Activated naive CD8-positive, alpha-beta T cell treated with anti-CD3 and anti-CD28 coated beads, Interleukin-2, amount 10 ng/mL, durations not matched to agents 7 days and 5 days (primary cell): ENCODE measurements around the gene KCNJ18. TPM values are rescaled to one million over a fixed set of nuclear protein-coding genes. Genes with fewer than 3 reads are reported as not detected.
"Not testable (repeated sequence)": the region's sequence is repeated elsewhere in the genome, so short reads cannot be mapped to it uniquely, and the experiment has no call there.

Source experiments
- ATAC-seq: fragments of 150-1000 bp; cut with Tn5 transposase; one replicate; pipeline ENCODE4 v1.10.0; 2021; ENCODE audit warnings: low read depth, moderate library complexity
- POLR2A ChIA-PET: fragments of 350-600 bp; sonication (Branson Sonifier 250); formaldehyde crosslinking; loops from one replicate; lab custom pipeline; 2021; ENCODE audit warnings: antibody characterized with exemption; lab: Charles Lee
- DNase-seq: peaks from one replicate; pipeline ENCODE4 v3.0.0; 2021
- H3K27ac Mint-ChIP-seq: one replicate; pipeline ENCODE4 v1.8.0; 2022; ENCODE audit warnings: mild to moderate bottlenecking, mixed read lengths
- H3K27me3 Mint-ChIP-seq: one replicate; pipeline ENCODE4 v1.8.0; 2022; ENCODE audit warnings: mild to moderate bottlenecking, moderate library complexity, mixed read lengths
- H3K36me3 Mint-ChIP-seq: one replicate; pipeline ENCODE4 v1.8.0; 2021; ENCODE audit warnings: mild to moderate bottlenecking, mixed read lengths
- H3K4me1 Mint-ChIP-seq: one replicate; pipeline ENCODE4 v1.8.0; 2021; ENCODE audit warnings: mixed read lengths
- H3K4me3 Mint-ChIP-seq: one replicate; pipeline ENCODE4 v1.8.0; 2022; ENCODE audit warnings: mild to moderate bottlenecking, moderate library complexity, mixed read lengths
- H3K9me3 Mint-ChIP-seq: one replicate; pipeline ENCODE4 v1.8.0; 2021; ENCODE audit warnings: mixed read lengths
- total RNA-seq, 2 experiments: library from RNA; stranded (reverse); gene quantifications; one replicate each; pipeline ENCODE4 v1.2.3, GENCODE V29; 2021

KCNJ18 gene
- total RNA-seq, 2 experiments from 2014 or later = not detected

- H3K27me3 Mint-ChIP-seq, ATAC-seq, POLR2A ChIA-PET, H3K36me3 Mint-ChIP-seq, H3K27ac Mint-ChIP-seq, DNase-seq, H3K4me3 Mint-ChIP-seq, H3K4me1 Mint-ChIP-seq, H3K9me3 Mint-ChIP-seq: not testable (repeated sequence)
These were observed 15.6 kb downstream of the KCNJ18 start for GRCh38 chr17:21707711-21708611.

GRCh38 chr17:21708612-21709535, 16.6 kb downstream of the KCNJ18 start:
- H3K9me3 Mint-ChIP-seq, H3K27ac Mint-ChIP-seq, H3K4me3 Mint-ChIP-seq, H3K4me1 Mint-ChIP-seq, H3K36me3 Mint-ChIP-seq, DNase-seq, ATAC-seq, POLR2A ChIA-PET, H3K27me3 Mint-ChIP-seq: not testable (repeated sequence)

GRCh38 chr17:21709994-21710393, 17.7 kb downstream of the KCNJ18 start:
- H3K27ac Mint-ChIP-seq, ATAC-seq, H3K4me1 Mint-ChIP-seq, H3K36me3 Mint-ChIP-seq, H3K4me3 Mint-ChIP-seq, H3K27me3 Mint-ChIP-seq, DNase-seq, H3K9me3 Mint-ChIP-seq, POLR2A ChIA-PET: not testable (repeated sequence)

GRCh38 chr17:21710486-21710885, 18.2 kb downstream of the KCNJ18 start:
- H3K27me3 Mint-ChIP-seq, DNase-seq, POLR2A ChIA-PET: not testable (repeated sequence)

GRCh38 chr17:21711182-21711581, 18.9 kb downstream of the KCNJ18 start:
- ATAC-seq (no peak), DNase-seq (no peak)
- H3K4me1 Mint-ChIP-seq = no peaks in the 10 kb centered on the region
- H3K9me3 Mint-ChIP-seq = no peaks in the 10 kb centered on the region
- no peak overlapping the region for H3K4me3 Mint-ChIP-seq
- no peak overlapping the region for H3K27ac Mint-ChIP-seq
- POLR2A ChIA-PET = no interaction called here
- H3K27me3 Mint-ChIP-seq = no peaks in the 10 kb centered on the region
- H3K36me3 Mint-ChIP-seq = no peaks in the 10 kb centered on the region

More at GRCh38 chr17:21710486-21710885, 18.2 kb downstream of the KCNJ18 start:
- H3K27ac Mint-ChIP-seq, H3K4me3 Mint-ChIP-seq, ATAC-seq, H3K4me1 Mint-ChIP-seq, H3K36me3 Mint-ChIP-seq, H3K9me3 Mint-ChIP-seq: not testable (repeated sequence)

- H3K4me1 Mint-ChIP-seq, H3K36me3 Mint-ChIP-seq, H3K4me3 Mint-ChIP-seq, H3K27me3 Mint-ChIP-seq, POLR2A ChIA-PET, DNase-seq, H3K27ac Mint-ChIP-seq, ATAC-seq, H3K9me3 Mint-ChIP-seq: not testable (repeated sequence)
These were observed 20.7 kb downstream of the KCNJ18 start for GRCh38 chr17:21713020-21713419.

GRCh38 chr17:21713631-21714030, 21.3 kb downstream of the KCNJ18 start:
- H3K9me3 Mint-ChIP-seq, ATAC-seq, H3K36me3 Mint-ChIP-seq, POLR2A ChIA-PET, DNase-seq, H3K27me3 Mint-ChIP-seq, H3K4me1 Mint-ChIP-seq, H3K27ac Mint-ChIP-seq, H3K4me3 Mint-ChIP-seq: not testable (repeated sequence)

GRCh38 chr17:21714676-21715075, 22.4 kb downstream of the KCNJ18 start:
- H3K27ac Mint-ChIP-seq, H3K27me3 Mint-ChIP-seq, POLR2A ChIA-PET, H3K36me3 Mint-ChIP-seq, H3K9me3 Mint-ChIP-seq, ATAC-seq, H3K4me1 Mint-ChIP-seq, DNase-seq, H3K4me3 Mint-ChIP-seq: not testable (repeated sequence)

- H3K9me3 Mint-ChIP-seq, ATAC-seq, H3K4me1 Mint-ChIP-seq, H3K27me3 Mint-ChIP-seq, H3K27ac Mint-ChIP-seq, H3K36me3 Mint-ChIP-seq, H3K4me3 Mint-ChIP-seq, DNase-seq, POLR2A ChIA-PET: not testable (repeated sequence)
These were observed 23.6 kb downstream of the KCNJ18 start for GRCh38 chr17:21715877-21716276.

- H3K36me3 Mint-ChIP-seq, H3K9me3 Mint-ChIP-seq, H3K27me3 Mint-ChIP-seq, H3K4me3 Mint-ChIP-seq, H3K27ac Mint-ChIP-seq, POLR2A ChIA-PET, ATAC-seq, H3K4me1 Mint-ChIP-seq, DNase-seq: not testable (repeated sequence)
These were observed 26.6 kb downstream of the KCNJ18 start for GRCh38 chr17:21718971-21719370.

- H3K27me3 Mint-ChIP-seq, H3K9me3 Mint-ChIP-seq, H3K4me1 Mint-ChIP-seq, ATAC-seq, POLR2A ChIA-PET, H3K4me3 Mint-ChIP-seq, DNase-seq, H3K36me3 Mint-ChIP-seq, H3K27ac Mint-ChIP-seq: not testable (repeated sequence)
These were observed 27.3 kb downstream of the KCNJ18 start for GRCh38 chr17:21719511-21720226.

GRCh38 chr17:21720566-21720965, 28.2 kb downstream of the KCNJ18 start:
- H3K9me3 Mint-ChIP-seq, H3K4me1 Mint-ChIP-seq, DNase-seq, ATAC-seq, H3K4me3 Mint-ChIP-seq, H3K27me3 Mint-ChIP-seq, H3K27ac Mint-ChIP-seq, H3K36me3 Mint-ChIP-seq, POLR2A ChIA-PET: not testable (repeated sequence)

- H3K4me1 Mint-ChIP-seq, DNase-seq, H3K27me3 Mint-ChIP-seq, H3K9me3 Mint-ChIP-seq, ATAC-seq, H3K36me3 Mint-ChIP-seq, H3K27ac Mint-ChIP-seq, H3K4me3 Mint-ChIP-seq, POLR2A ChIA-PET: not testable (repeated sequence)
These were observed 29.9 kb downstream of the KCNJ18 start for GRCh38 chr17:21722268-21722667.
